Glutamatergic neuron (in vitro differentiated cells): ENCODE measurements around the gene CRISP1. TPM values are rescaled to one million over a fixed set of nuclear protein-coding genes. Genes with fewer than 3 reads are reported as not detected.

Experiments used
- DNase-seq: peaks from one replicate; pipeline ENCODE4 v3.0.0; 2022
- H3K27ac Mint-ChIP-seq: one replicate; pipeline ENCODE4 v1.8.0; 2020; ENCODE audit warnings: mild to moderate bottlenecking, mixed read lengths, inconsistent platforms; ENCODE audit not compliant: unreplicated experiment
- H3K27me3 Mint-ChIP-seq: one replicate; pipeline ENCODE4 v1.8.0; 2020; ENCODE audit warnings: mild to moderate bottlenecking, moderate library complexity, mixed read lengths, inconsistent platforms; ENCODE audit not compliant: unreplicated experiment
- H3K36me3 Mint-ChIP-seq: one replicate; pipeline ENCODE4 v1.8.0; 2020; ENCODE audit warnings: mild to moderate bottlenecking, mixed read lengths, inconsistent platforms; ENCODE audit not compliant: unreplicated experiment
- H3K4me1 Mint-ChIP-seq: one replicate; pipeline ENCODE4 v1.8.0; 2020; ENCODE audit warnings: mild to moderate bottlenecking, low read depth, mixed read lengths, inconsistent platforms; ENCODE audit not compliant: unreplicated experiment
- H3K4me3 Mint-ChIP-seq: one replicate; pipeline ENCODE4 v1.8.0; 2020; ENCODE audit warnings: mild to moderate bottlenecking, mixed read lengths, inconsistent platforms; ENCODE audit not compliant: unreplicated experiment
- H3K9me3 Mint-ChIP-seq: one replicate; pipeline ENCODE4 v1.8.0; 2020; ENCODE audit warnings: mild to moderate bottlenecking, moderate library complexity, mixed read lengths, inconsistent platforms; ENCODE audit not compliant: unreplicated experiment
- CTCF ChIP-seq: fragments of 200-600 bp; sonication (generic); IDR thresholded peaks from one replicate; pipeline ENCODE4 v1.5.0; 2021; ENCODE audit not compliant: partially characterized antibody, unreplicated experiment
- total RNA-seq: library from RNA; stranded (reverse); fragmentation: NEBNext Ultra II Directional; extraction: Animal tissue kit (Norgen Biotek cat#: 25700); gene quantifications from one replicate; pipeline ENCODE4 v1.2.1, GENCODE V29; 2021; ENCODE audit not compliant: unreplicated experiment

CRISP1 gene
- total RNA-seq, 1 donor from 2014 or later, result not detected

GRCh38 chr6:49892280-49892679 lies 25.9 kb upstream of the CRISP1 start:
- no peak for TF ChIP-seq CTCF
- H3K36me3 Mint-ChIP-seq, result peaks cover 7% of the 10 kb centered on the region
- peaks cover 2% of the 10 kb centered on the region for H3K27me3 Mint-ChIP-seq
- no peak overlapping the region for H3K4me3 Mint-ChIP-seq
- no peak overlapping the region for H3K27ac Mint-ChIP-seq
- H3K4me1 Mint-ChIP-seq, result no peaks in the 10 kb centered on the region
- DNase-seq, result no peak
- H3K9me3 Mint-ChIP-seq, result no peaks in the 10 kb centered on the region

GRCh38 chr6:49890988-49891387 lies 24.7 kb upstream of the CRISP1 start:
- TF ChIP-seq CTCF, result no peak
- Mint-ChIP-seq H3K4me1 (no peaks in the 10 kb centered on the region), H3K36me3 (peaks cover 7% of the 10 kb centered on the region), H3K27ac (no peak overlapping the region), H3K9me3 (no peaks in the 10 kb centered on the region), H3K27me3 (peaks cover 2% of the 10 kb centered on the region), H3K4me3 (no peak overlapping the region)
- no peak for DNase-seq

GRCh38 chr6:49888742-49889431 lies 22.6 kb upstream of the CRISP1 start:
- Mint-ChIP-seq H3K36me3 (peaks cover 7% of the 10 kb centered on the region), H3K9me3 (no peaks in the 10 kb centered on the region), H3K27ac (no peak overlapping the region), H3K4me3 (no peak overlapping the region), H3K27me3 (peaks cover 2% of the 10 kb centered on the region), H3K4me1 (no peaks in the 10 kb centered on the region)
- DNase-seq, result no peak
- no peak for TF ChIP-seq CTCF

GRCh38 chr6:49868951-49869529 lies 2.7 kb upstream of the CRISP1 start:
- Mint-ChIP-seq H3K4me3 (no peak overlapping the region), H3K27ac (no peak overlapping the region), H3K9me3 (no peaks in the 10 kb centered on the region), H3K36me3 (no peaks in the 10 kb centered on the region), H3K27me3 (no peaks in the 10 kb centered on the region), H3K4me1 (no peaks in the 10 kb centered on the region)
- DNase-seq, result no peak
- no peak for TF ChIP-seq CTCF

- TF ChIP-seq CTCF, result no peak
- DNase-seq, result no peak
- H3K36me3 Mint-ChIP-seq, result no peaks in the 10 kb centered on the region
- no peaks in the 10 kb centered on the region for H3K4me1 Mint-ChIP-seq
- no peak overlapping the region for H3K27ac Mint-ChIP-seq
- H3K27me3 Mint-ChIP-seq, result no peaks in the 10 kb centered on the region
- no peak overlapping the region for H3K4me3 Mint-ChIP-seq
- no peaks in the 10 kb centered on the region for H3K9me3 Mint-ChIP-seq
Observed at GRCh38 chr6:49856282-49856681, 10.1 kb downstream of the CRISP1 start.
